Neuronal stem cell (in vitro differentiated cells): ENCODE data around the gene DTX3L.

ENCODE experiments used
- DNase-seq: peaks from one replicate; pipeline ENCODE4 v3.0.0-alpha.2; 2013; ENCODE audit warnings: low spot score
- H2AFZ ChIP-seq: one replicate; pipeline ENCODE4 v1.6.1; 2013; ENCODE audit warnings: mild to moderate bottlenecking, low read length, inconsistent platforms
- H2AK5ac ChIP-seq: 2 replicates; pipeline ENCODE4 v1.6.1; 2013; ENCODE audit warnings: low read depth, mild to moderate bottlenecking, inconsistent platforms, low read length, moderate library complexity, mixed read lengths
- H2BK120ac ChIP-seq: 2 replicates; pipeline ENCODE4 v1.6.1; 2013; ENCODE audit warnings: low read depth, mild to moderate bottlenecking, inconsistent platforms, low read length, moderate library complexity, mixed read lengths
- H2BK12ac ChIP-seq: one replicate; pipeline ENCODE4 v1.6.1; 2013; ENCODE audit warnings: low read length, inconsistent platforms
- H2BK15ac ChIP-seq: 2 replicates; pipeline ENCODE4 v1.6.1; 2013; ENCODE audit warnings: mild to moderate bottlenecking, low read length, inconsistent platforms, mixed read lengths
- H2BK5ac ChIP-seq: one replicate; pipeline ENCODE4 v1.6.1; 2013; ENCODE audit warnings: inconsistent platforms, mild to moderate bottlenecking, low read length, moderate library complexity
- H3K14ac ChIP-seq: one replicate; pipeline ENCODE4 v1.6.1; 2013; ENCODE audit warnings: low read length, inconsistent platforms
- H3K18ac ChIP-seq: 2 replicates; pipeline ENCODE4 v1.6.1; 2013; ENCODE audit warnings: low read length, inconsistent platforms
- H3K23ac ChIP-seq: 2 replicates; pipeline ENCODE4 v1.6.1; 2013; ENCODE audit warnings: low read depth, mild to moderate bottlenecking, mixed read lengths, low read length, inconsistent platforms; ENCODE audit not compliant: poor library complexity
- H3K27ac ChIP-seq: replicated peaks from 3 replicates; pipeline ENCODE4 v1.5.1; 2013; ENCODE audit warnings: low read length, inconsistent platforms
- H3K27me3 ChIP-seq, 3 experiments: 2 replicates each; pipeline ENCODE4 v1.6.1; 2013; ENCODE audit warnings: low read length in 3 of 3, mild to moderate bottlenecking in 2 of 3, inconsistent platforms in 1 of 3, low read depth in 1 of 3, mixed read lengths in 1 of 3, moderate library complexity in 1 of 3; ENCODE audit not compliant: control insufficient read depth in 3 of 3, insufficient read depth in 3 of 3
- H3K36me3 ChIP-seq, 2 donors: replicated peaks in 1 of 2; 2 replicates each; pipeline ENCODE4 v1.6.1; 2013; ENCODE audit warnings: low read length in 2 of 2; ENCODE audit not compliant: control insufficient read depth in 2 of 2, insufficient read depth in 2 of 2
- H3K4ac ChIP-seq: 2 replicates; pipeline ENCODE4 v1.6.1; 2013; ENCODE audit warnings: inconsistent platforms, mild to moderate bottlenecking, low read length, moderate library complexity
- H3K4me1 ChIP-seq, 2 donors: 1 replicate in 1 of 2; 2 replicates in 1 of 2; pipeline ENCODE4 v1.6.1; 2013; ENCODE audit warnings: low read length in 2 of 2, low read depth in 1 of 2; ENCODE audit not compliant: control insufficient read depth in 2 of 2, insufficient read depth in 1 of 2
- H3K4me2 ChIP-seq: one replicate; pipeline ENCODE4 v1.6.1; 2013; ENCODE audit warnings: mild to moderate bottlenecking, low read length, inconsistent platforms; ENCODE audit not compliant: insufficient read depth, poor library complexity, severe bottlenecking
- H3K4me3 ChIP-seq, 2 donors: 2 replicates each; pipeline ENCODE4 v1.5.1; 2013; ENCODE audit warnings: low read length in 2 of 2, mild to moderate bottlenecking in 2 of 2, inconsistent platforms in 1 of 2, moderate library complexity in 1 of 2
- H3K79me1 ChIP-seq: one replicate; pipeline ENCODE4 v1.6.1; 2013; ENCODE audit warnings: low read depth, mild to moderate bottlenecking, inconsistent platforms, low read length, moderate library complexity
- H3K9ac ChIP-seq: one replicate; pipeline ENCODE4 v1.6.1; 2013; ENCODE audit warnings: mild to moderate bottlenecking, low read depth, low read length, inconsistent platforms; ENCODE audit not compliant: poor library complexity
- H3K9me3 ChIP-seq, 2 donors: replicated peaks in 1 of 2; 2 replicates each; pipeline versions ENCODE3 to v1.6.1; 2013; ENCODE audit warnings: low read length in 2 of 2, mild to moderate bottlenecking in 2 of 2, inconsistent platforms in 1 of 2, low read depth in 1 of 2, mixed read lengths in 1 of 2, moderate library complexity in 1 of 2; ENCODE audit not compliant: control insufficient read depth in 2 of 2, insufficient read depth in 1 of 2
- H4K8ac ChIP-seq: one replicate; pipeline ENCODE4 v1.6.1; 2013; ENCODE audit warnings: low read depth, mild to moderate bottlenecking, inconsistent platforms, low read length, moderate library complexity
- H4K91ac ChIP-seq: one replicate; pipeline ENCODE4 v1.6.1; 2013; ENCODE audit warnings: low read length, low read depth, mild to moderate bottlenecking, inconsistent platforms; ENCODE audit not compliant: poor library complexity
- WGBS, 2 donors: extraction: QIAGEN DNeasy Blood & Tissue Kit; methylation state at CpG; one replicate each; pipeline ENCODE4 v1.1.7; 2013; ENCODE audit warnings: missing lambda C conversion rate in 2 of 2, mixed read lengths in 1 of 2; ENCODE audit not compliant: insufficient read length in 2 of 2, insufficient replicate concordance in 1 of 2; ENCODE audit errors: extremely low coverage in 2 of 2; 5-methylcytosine and 5-hydroxymethylcytosine counted together

The DTX3L gene

GRCh38 chr3:122623031-122623829, 59.1 kb downstream of the DTX3L start:
- H4K91ac ChIP-seq: no peak overlapping the region
- no CpG with 5 or more reads among the region's 8 CpGs for WGBS, 2 donors
- no peak overlapping the region for H3K4ac ChIP-seq
- no peak overlapping the region for H3K4me3 ChIP-seq
- H3K23ac ChIP-seq: no peak overlapping the region
- no peak overlapping the region for H3K9ac ChIP-seq
- H2BK12ac ChIP-seq: no peak overlapping the region
- peaks cover 0 to 40% (median 0%) of the 10 kb centered on the region in 3 experiments for H3K27me3 ChIP-seq
- no peak overlapping the region for H3K18ac ChIP-seq
- H3K27ac ChIP-seq: no peak overlapping the region
- H2AK5ac ChIP-seq: no peak overlapping the region
- H4K8ac ChIP-seq: no peak overlapping the region
- no peak overlapping the region for H3K4me2 ChIP-seq
- H3K14ac ChIP-seq: no peak overlapping the region
- H2BK120ac ChIP-seq: no peak overlapping the region
- no peak for DNase-seq
- no peaks in the 10 kb centered on the region for H3K36me3 ChIP-seq
- H3K9me3 ChIP-seq: no peaks in the 10 kb centered on the region
- peaks cover 0 to 2% of the 10 kb centered on the region in 2 donors for H3K4me1 ChIP-seq
- H3K79me1 ChIP-seq: no peaks in the 10 kb centered on the region
- H2AFZ ChIP-seq: no peak overlapping the region
- no peak overlapping the region for H2BK15ac ChIP-seq
- H2BK5ac ChIP-seq: no peak overlapping the region
